Activated CD8-positive, alpha-beta T cell treated with anti-CD3 and anti-CD28 coated beads for 36 hours (primary cell): ENCODE data around the gene CTTNBP2NL. TPM values are rescaled to one million over a fixed set of nuclear protein-coding genes. Genes with fewer than 3 reads are reported as not detected.

Source experiments
- ATAC-seq: fragments of 200-7000 bp; cut with Tn5 transposase; one replicate; pipeline ENCODE4 v1.10.0; 2021; ENCODE audit warnings: mild to moderate bottlenecking, moderate library complexity
- CTCF ChIA-PET: fragments of 350-600 bp; sonication (Branson Sonifier 250); formaldehyde crosslinking; loops from one replicate; lab custom pipeline; 2021; ENCODE audit warnings: antibody characterized with exemption; lab: Charles Lee
- POLR2A ChIA-PET: fragments of 350-600 bp; sonication (Branson Sonifier 250); formaldehyde crosslinking; loops from one replicate; lab custom pipeline; 2021; ENCODE audit warnings: antibody characterized with exemption; lab: Charles Lee
- DNase-seq: peaks from one replicate; pipeline ENCODE4 v3.0.0-alpha.2; 2020
- H3K27ac Mint-ChIP-seq: one replicate; pipeline ENCODE4 v1.8.0; 2021; ENCODE audit warnings: mild to moderate bottlenecking, mixed read lengths
- H3K27me3 Mint-ChIP-seq: one replicate; pipeline ENCODE4 v1.8.0; 2021; ENCODE audit warnings: mixed read lengths
- H3K36me3 Mint-ChIP-seq: one replicate; pipeline ENCODE4 v1.8.0; 2021; ENCODE audit warnings: low read depth, mixed read lengths
- H3K4me1 Mint-ChIP-seq: one replicate; pipeline ENCODE4 v1.8.0; 2021; ENCODE audit warnings: low read depth, mixed read lengths
- H3K4me3 Mint-ChIP-seq: one replicate; pipeline ENCODE4 v1.8.0; 2021; ENCODE audit warnings: mild to moderate bottlenecking, moderate library complexity, mixed read lengths
- H3K9me3 Mint-ChIP-seq: one replicate; pipeline ENCODE4 v1.8.0; 2021; ENCODE audit warnings: mixed read lengths
- CTCF ChIP-seq: fragments of 200-600 bp; IDR thresholded peaks from one replicate; pipeline ENCODE4 v1.8.0; 2022; ENCODE audit warnings: antibody characterized with exemption, mild to moderate bottlenecking
- intact Hi-C: fragments of 100-400 bp; cut with micrococcal nuclease; formaldehyde crosslinking; loops from one replicate; pipeline ENCODE4 v1.10.0; 2022
- total RNA-seq, 2 experiments: library from RNA; stranded (reverse); gene quantifications; one replicate each; pipeline ENCODE4 v1.2.3, GENCODE V29; 2021

CTTNBP2NL gene
- total RNA-seq, 2 experiments from 2014 or later: 1.1 to 1.7 TPM

DNA sequence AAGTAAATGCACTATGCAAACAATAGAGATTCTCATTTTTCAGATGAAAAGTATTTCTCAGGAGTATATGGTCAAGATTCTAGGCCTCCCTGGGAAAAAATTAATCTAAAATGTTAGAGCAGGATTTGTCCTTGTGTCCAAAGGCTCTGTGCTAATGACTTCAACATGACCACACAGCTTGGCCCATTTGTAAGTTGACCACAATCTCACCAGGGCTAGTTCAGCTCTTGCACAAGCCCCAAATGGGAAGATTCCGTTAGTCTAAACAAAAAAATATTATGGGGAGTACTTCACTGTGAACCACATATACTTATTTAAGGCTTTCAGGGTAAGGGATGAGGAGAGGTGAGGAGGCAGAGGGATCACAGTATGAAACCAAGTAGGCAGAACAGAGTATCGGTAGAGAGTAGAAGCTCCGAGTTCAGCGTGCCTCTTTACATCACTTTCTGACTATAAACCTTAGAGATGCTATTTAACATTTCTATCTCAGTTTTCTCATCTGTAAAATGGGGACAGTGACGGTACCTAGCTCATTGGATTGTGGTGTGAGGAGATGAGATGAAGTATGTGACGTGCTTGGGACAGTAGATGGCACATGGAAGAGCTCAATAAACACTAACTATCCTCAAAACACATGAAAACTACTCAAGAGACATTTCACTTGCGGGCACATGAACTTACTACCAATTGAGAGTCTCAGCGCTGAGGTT is 37.8 kb upstream of the CTTNBP2NL start:
- POLR2A ChIA-PET: interaction anchor here (0.6 kb wide), 1 partner anchor 672 kb away, joined by 4 read pairs; no protein-coding TSS in a partner anchor

GRCh38 chr1:112358798-112359408 is 37.1 kb upstream of the CTTNBP2NL start:
- DNase-seq: peak; percentile 54
- ChIA-PET POLR2A (no interaction called here), CTCF (interaction anchor here (0.6 to 7.9 kb wide), 7 partner anchors 10 to 53 kb away, joined by 3 to 81 read pairs (median 4); no protein-coding TSS in a partner anchor)
- H3K4me3 Mint-ChIP-seq: no peak overlapping the region
- peaks cover 21% of the 10 kb centered on the region for H3K27me3 Mint-ChIP-seq
- TF ChIP-seq CTCF: peak; percentile 68
- H3K4me1 Mint-ChIP-seq: no peaks in the 10 kb centered on the region
- ATAC-seq: peak; percentile 66
- H3K27ac Mint-ChIP-seq: no peak overlapping the region
- intact Hi-C loops: no loop called here
- no peaks in the 10 kb centered on the region for H3K36me3 Mint-ChIP-seq
- no peaks in the 10 kb centered on the region for H3K9me3 Mint-ChIP-seq

More for the DNA sequence above, 37.8 kb upstream of the CTTNBP2NL start:
- Mint-ChIP-seq H3K36me3 (no peaks in the 10 kb centered on the region), H3K4me3 (no peak overlapping the region), H3K4me1 (no peaks in the 10 kb centered on the region), H3K9me3 (no peaks in the 10 kb centered on the region), H3K27me3 (peaks cover 21% of the 10 kb centered on the region), H3K27ac (no peak overlapping the region)
- intact Hi-C loops: no loop called here
- TF ChIP-seq CTCF: no peak
- no peak for DNase-seq
- CTCF ChIA-PET: interaction anchor here (0.9 to 7.9 kb wide), 7 partner anchors 11 to 59 kb away, joined by 3 to 81 read pairs (median 4); no protein-coding TSS in a partner anchor
- ATAC-seq: no peak

- POLR2A ChIA-PET: no interaction called here
- CTCF ChIA-PET: interaction anchor here (0.6 to 7.9 kb wide), 4 partner anchors 9 to 69 kb away, joined by 3 to 81 read pairs (median 6); no protein-coding TSS in a partner anchor
- Mint-ChIP-seq H3K4me1 (no peaks in the 10 kb centered on the region), H3K9me3 (no peaks in the 10 kb centered on the region), H3K36me3 (no peaks in the 10 kb centered on the region), H3K27ac (no peak overlapping the region), H3K27me3 (peaks cover 23% of the 10 kb centered on the region), H3K4me3 (no peak overlapping the region)
- no peak for TF ChIP-seq CTCF
- DNase-seq (no peak), ATAC-seq (no peak)
- intact Hi-C loops: no loop called here
These were observed 35.9 kb upstream of the CTTNBP2NL start for GRCh38 chr1:112359961-112360767.

DNA sequence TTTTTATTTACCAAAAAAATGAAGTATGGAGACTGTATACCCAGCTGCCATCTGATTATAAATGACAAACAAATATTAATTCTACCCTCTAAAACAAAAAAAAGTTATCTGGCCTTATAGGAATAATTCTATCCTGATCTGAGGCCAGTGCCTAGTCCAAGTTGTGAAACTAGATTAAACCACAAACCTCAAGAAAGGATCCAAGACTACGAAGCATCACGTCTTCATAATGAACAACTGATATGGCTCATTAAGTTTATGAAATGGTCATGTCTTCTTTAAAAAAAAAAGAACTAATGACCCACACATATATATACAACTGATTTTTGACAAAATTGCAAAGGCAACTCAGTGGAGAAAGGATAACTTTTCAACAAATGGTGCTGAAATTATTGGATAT is 32.4 kb upstream of the CTTNBP2NL start:
- CTCF ChIA-PET: interaction anchor here (1.2 kb wide), 2 partner anchors 18 to 27 kb away, joined by 3 read pairs; no protein-coding TSS in a partner anchor
- Mint-ChIP-seq H3K9me3 (no peaks in the 10 kb centered on the region), H3K4me1 (no peaks in the 10 kb centered on the region), H3K27ac (no peak overlapping the region), H3K4me3 (no peak overlapping the region), H3K27me3 (peaks cover 23% of the 10 kb centered on the region), H3K36me3 (no peaks in the 10 kb centered on the region)
- POLR2A ChIA-PET: no interaction called here
- TF ChIP-seq CTCF: no peak
- intact Hi-C loops: no loop called here
- ATAC-seq: no peak
- DNase-seq: no peak
